22Rv1 (cell line): ENCODE measurements around the gene COX5A.

ENCODE experiments used
- CTCF ChIP-seq: fragments of 450-650 bp; IDR thresholded peaks from 2 replicates; pipeline ENCODE4 v1.5.1; 2017; ENCODE audit warnings: mild to moderate bottlenecking
- ZFX ChIP-seq: fragments of 450-650 bp; IDR thresholded peaks from 2 replicates; pipeline ENCODE4 v1.6.1; 2017; ENCODE audit warnings: antibody characterized with exemption, borderline replicate concordance

- TF ChIP-seq CTCF: no peak
- TF ChIP-seq ZFX: no peak
Measured at GRCh38 chr15:74882528-74882927, 55.3 kb downstream of the COX5A start.
